ENCODE measurements around the gene ATP10A.
"Not testable (repeated sequence)": the region's sequence is repeated elsewhere in the genome, so short reads cannot be mapped to it uniquely, and the experiment has no call there.

- TF ChIP-seq CTCF (IDR thresholded peaks at IDR 0.05; ENCODE audit: low read length); EZH2 (IDR thresholded peaks at IDR 0.05; ENCODE audit: borderline replicate concordance, low read length): not testable (repeated sequence)
Measured at GRCh38 chr15:25758612-25759011, 104.5 kb downstream of the ATP10A start.
